GM06990 (cell line): ENCODE measurements around the gene HSD17B2.
A peak's percentile ranks its signal among the peaks of the same experiment; 100 is the strongest.
"Not testable (repeated sequence)": the region's sequence is repeated elsewhere in the genome, so short reads cannot be mapped to it uniquely, and the experiment has no call there.

Source experiments
- DNase-seq: peaks from one replicate; pipeline ENCODE4 v3.0.0-alpha.2; 2011; ENCODE audit not compliant: insufficient read length; ENCODE audit errors: extremely low read depth
- H3K27me3 ChIP-seq: replicated peaks from 2 replicates; pipeline ENCODE4 v1.6.0; 2011; ENCODE audit warnings: low read length; ENCODE audit not compliant: control insufficient read depth, insufficient read depth
- H3K36me3 ChIP-seq: 2 replicates; pipeline ENCODE4 v1.5.1; 2011; ENCODE audit warnings: low read length; ENCODE audit not compliant: control insufficient read depth, insufficient read depth
- H3K4me3 ChIP-seq: replicated peaks from 2 replicates; pipeline ENCODE4 v1.5.1; 2011; ENCODE audit warnings: low read depth, mild to moderate bottlenecking, control low read depth, low read length
- CTCF ChIP-seq: IDR thresholded peaks from 2 replicates; pipeline ENCODE4 v1.5.1; 2011; ENCODE audit warnings: low read length, control low read depth, mild to moderate bottlenecking, inconsistent platforms; ENCODE audit not compliant: insufficient read depth, poor library complexity, severe bottlenecking

HSD17B2 gene

GRCh38 chr16:82006036-82006435, 29.0 kb upstream of the HSD17B2 start:
- Histone ChIP-seq H3K4me3 (no peak overlapping the region), H3K36me3 (no peaks in the 10 kb centered on the region; the same call in 1 of the 2 replicates), H3K27me3 (no peaks in the 10 kb centered on the region)
- no peak for DNase-seq
- TF ChIP-seq CTCF = no peak

- Histone ChIP-seq H3K27me3 (no peaks in the 10 kb centered on the region), H3K36me3 (no peaks in the 10 kb centered on the region; the same call in 1 of the 2 replicates), H3K4me3 (no peak overlapping the region)
- DNase-seq = no peak
- TF ChIP-seq CTCF = no peak
Observed at GRCh38 chr16:82007189-82007588, 27.9 kb upstream of the HSD17B2 start.

GRCh38 chr16:82008957-82009592, 26.0 kb upstream of the HSD17B2 start:
- no peak for TF ChIP-seq CTCF
- DNase-seq = no peak
- Histone ChIP-seq H3K27me3 (no peaks in the 10 kb centered on the region), H3K4me3 (no peak overlapping the region), H3K36me3 (no peaks in the 10 kb centered on the region; the same call in 1 of the 2 replicates)

GRCh38 chr16:82009789-82010188, 25.3 kb upstream of the HSD17B2 start:
- DNase-seq, H3K36me3 ChIP-seq, H3K4me3 ChIP-seq, H3K27me3 ChIP-seq: not testable (repeated sequence)

GRCh38 chr16:82010649-82011048, 24.4 kb upstream of the HSD17B2 start:
- TF ChIP-seq CTCF = no peak

GRCh38 chr16:82011199-82011641, 23.8 kb upstream of the HSD17B2 start, which contains the start of gene SDR42E1:
SDR42E1 (minus strand) TSS chr16:82011470; CDS start chr16:82000858, 10,612 bp downstream.
- peak; percentile 71 for DNase-seq
- Histone ChIP-seq H3K27me3 (no peaks in the 10 kb centered on the region), H3K36me3 (no peaks in the 10 kb centered on the region), H3K4me3 (peak within 1 kb of the TSS; percentile 61)
- no peak for TF ChIP-seq CTCF

More at GRCh38 chr16:82010649-82011048, 24.4 kb upstream of the HSD17B2 start:
- DNase-seq = no peak
- Histone ChIP-seq H3K4me3 (peak overlapping the region; percentile 61), H3K36me3 (no peaks in the 10 kb centered on the region), H3K27me3 (no peaks in the 10 kb centered on the region)
